ENCODE results near the gene CELF5. TPM values are rescaled to one million over a fixed set of nuclear protein-coding genes. Genes with fewer than 3 reads are reported as not detected.
A peak's percentile ranks its signal among the peaks of the same experiment; 100 is the strongest.

Gene CELF5
- total RNA-seq, 3 donors from 2014 or later (not counting 1 experiment from before 2014, with no cell fraction given): 0.41 to 0.83 TPM; not detected in 1

- Histone ChIP-seq H3K4me1 (ENCODE audit: control insufficient read depth, insufficient read depth, low read length) (peaks cover 76% of the 10 kb centered on the region), H3K27ac (ENCODE audit: low read length) (peak overlapping the region; percentile 2), H3K9me3 (ENCODE audit: control insufficient read depth, insufficient read depth, low read length) (no peaks in the 10 kb centered on the region), H3K36me3 (ENCODE audit: control insufficient read depth, insufficient read depth, low read length) (peaks cover 24% of the 10 kb centered on the region), H3K4me3 (ENCODE audit: low read length) (no peak overlapping the region), H3K27me3 (ENCODE audit: control insufficient read depth, insufficient read depth, low read length) (no peaks in the 10 kb centered on the region)
- peak overlapping the region; percentile 68 to 93 for H3K27ac Mint-ChIP-seq
- no peak for ATAC-seq
- H3K4me3 Mint-ChIP-seq: peak overlapping the region; percentile 65
- 86% methylated on average over 13 of the region's 13 CpGs for WGBS (ENCODE audit: insufficient coverage)
- no peak for DNase-seq
- H3K4me1 Mint-ChIP-seq: peaks cover 48 to 75% of the 10 kb centered on the region in 2 donors
- no peaks in the 10 kb centered on the region for H3K27me3 Mint-ChIP-seq (ENCODE audit: low read depth in 2 of 2)
- TF ChIP-seq, protein P1, sequence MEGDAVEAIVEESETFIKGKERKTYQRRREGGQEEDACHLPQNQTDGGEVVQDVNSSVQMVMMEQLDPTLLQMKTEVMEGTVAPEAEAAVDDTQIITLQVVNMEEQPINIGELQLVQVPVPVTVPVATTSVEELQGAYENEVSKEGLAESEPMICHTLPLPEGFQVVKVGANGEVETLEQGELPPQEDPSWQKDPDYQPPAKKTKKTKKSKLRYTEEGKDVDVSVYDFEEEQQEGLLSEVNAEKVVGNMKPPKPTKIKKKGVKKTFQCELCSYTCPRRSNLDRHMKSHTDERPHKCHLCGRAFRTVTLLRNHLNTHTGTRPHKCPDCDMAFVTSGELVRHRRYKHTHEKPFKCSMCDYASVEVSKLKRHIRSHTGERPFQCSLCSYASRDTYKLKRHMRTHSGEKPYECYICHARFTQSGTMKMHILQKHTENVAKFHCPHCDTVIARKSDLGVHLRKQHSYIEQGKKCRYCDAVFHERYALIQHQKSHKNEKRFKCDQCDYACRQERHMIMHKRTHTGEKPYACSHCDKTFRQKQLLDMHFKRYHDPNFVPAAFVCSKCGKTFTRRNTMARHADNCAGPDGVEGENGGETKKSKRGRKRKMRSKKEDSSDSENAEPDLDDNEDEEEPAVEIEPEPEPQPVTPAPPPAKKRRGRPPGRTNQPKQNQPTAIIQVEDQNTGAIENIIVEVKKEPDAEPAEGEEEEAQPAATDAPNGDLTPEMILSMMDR (IDR thresholded peaks at IDR 0.05): no peak
- intact Hi-C loops (cut with micrococcal nuclease): loop anchor here (10.0 kb wide), 2 partner anchors 229 to 251 kb away; no protein-coding TSS in a partner anchor
- no peaks in the 10 kb centered on the region for H3K9me3 Mint-ChIP-seq
- H3K36me3 Mint-ChIP-seq: no peaks in the 10 kb centered on the region
Observed at GRCh38 chr19:3183721-3184641, 40.5 kb upstream of the CELF5 start.

DNA sequence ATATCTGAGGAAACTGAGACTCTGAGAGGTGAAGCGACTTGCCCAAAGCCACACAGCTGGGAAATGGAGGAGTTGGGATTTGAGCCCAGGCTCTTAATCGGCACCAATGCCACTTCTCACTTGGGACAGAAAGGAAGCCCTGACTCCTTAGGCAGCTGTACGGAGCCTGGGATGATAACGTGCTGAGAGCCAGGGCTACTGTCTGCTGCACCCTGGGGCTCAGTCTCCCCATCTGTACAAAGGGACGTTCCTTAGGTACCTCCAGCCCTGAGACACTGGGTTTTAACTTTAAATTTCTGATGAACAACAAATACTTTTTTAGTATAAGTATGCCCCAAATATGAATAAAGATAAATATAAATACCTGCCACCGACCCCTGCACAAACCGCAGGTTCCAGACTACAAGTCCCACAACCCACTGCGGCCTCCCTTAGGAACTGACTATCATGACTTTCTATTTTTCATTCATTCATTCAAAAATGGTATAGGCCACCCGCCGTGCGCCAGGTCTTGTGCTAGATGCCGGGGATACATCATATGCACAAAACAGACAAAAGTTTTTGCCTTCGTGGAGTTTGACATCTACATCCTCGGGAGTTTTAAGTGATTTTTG lies 39.5 kb upstream of the CELF5 start:
- ATAC-seq (peak; percentile 16 to 35 (median 21)), DNase-seq (no peak)
- intact Hi-C loops (cut with micrococcal nuclease): loop anchor here (1.0 to 10.0 kb wide), 3 partner anchors 9 to 250 kb away; no protein-coding TSS in a partner anchor
- Mint-ChIP-seq H3K27me3 (ENCODE audit: low read depth in 2 of 2) (no peaks in the 10 kb centered on the region), H3K27ac (peak overlapping the region; percentile 93 to 94), H3K36me3 (no peaks in the 10 kb centered on the region), H3K4me1 (peaks cover 39 to 68% of the 10 kb centered on the region in 2 donors), H3K4me3 (peak overlapping the region; percentile 95), H3K9me3 (no peaks in the 10 kb centered on the region)
- peak overlapping the region; percentile 77 for H3K4me3 ChIP-seq (ENCODE audit: low read length)
- TF ChIP-seq, protein P1 (IDR thresholded peaks at IDR 0.05): no peak
- no peaks in the 10 kb centered on the region for H3K27me3 ChIP-seq (ENCODE audit: control insufficient read depth, insufficient read depth, low read length)
- WGBS (ENCODE audit: insufficient coverage): 30% methylated on average over 14 of the region's 14 CpGs
- H3K27ac ChIP-seq (ENCODE audit: low read length): peak overlapping the region; percentile 72
- H3K36me3 ChIP-seq (ENCODE audit: control insufficient read depth, insufficient read depth, low read length): peaks cover 24% of the 10 kb centered on the region
- peaks cover 82% of the 10 kb centered on the region for H3K4me1 ChIP-seq (ENCODE audit: control insufficient read depth, insufficient read depth, low read length)
- H3K9me3 ChIP-seq (ENCODE audit: control insufficient read depth, insufficient read depth, low read length): no peaks in the 10 kb centered on the region

DNA sequence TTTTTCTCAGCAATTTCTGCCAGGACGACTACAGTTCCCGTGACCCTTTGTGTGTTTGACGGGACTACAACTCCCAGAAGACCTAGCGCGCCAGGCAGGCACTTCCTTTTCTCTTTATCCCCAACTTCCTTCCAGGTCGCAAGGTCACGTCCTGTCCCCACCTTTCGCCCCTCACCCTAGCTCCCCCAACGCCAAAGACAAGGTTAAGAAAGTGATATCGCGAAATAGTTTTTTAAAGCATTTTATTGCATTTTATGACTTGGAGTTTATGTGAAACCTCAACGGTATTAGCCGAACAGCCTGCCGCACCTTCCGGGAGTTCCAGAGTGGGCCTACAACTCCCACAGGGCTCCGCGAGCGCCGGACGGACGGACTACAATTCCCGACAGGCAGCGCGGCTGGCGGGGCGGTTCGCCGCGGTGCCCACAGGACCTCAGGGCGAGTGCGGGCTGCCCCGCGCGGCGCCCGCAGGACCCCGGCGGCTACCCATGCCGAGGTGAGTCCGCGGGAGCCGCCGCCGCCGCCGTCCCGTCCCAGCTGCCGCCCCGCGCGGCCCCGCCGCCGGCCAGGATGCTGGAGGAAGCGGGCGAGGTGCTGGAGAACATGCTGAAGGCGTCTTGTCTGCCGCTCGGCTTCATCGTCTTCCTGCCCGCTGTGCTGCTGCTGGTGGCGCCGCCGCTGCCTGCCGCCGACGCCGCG lies 38.9 kb upstream of the CELF5 start, which contains the start of gene NCLN:
Gene NCLN (plus strand): TSS at position 470 of the 699 bp plus-strand sequence. CDS start 101 bp downstream, at position 571.
- Mint-ChIP-seq H3K27ac (peak within 1 kb of the TSS; percentile 93 to 94), H3K9me3 (no peaks in the 10 kb centered on the region), H3K4me3 (peak within 1 kb of the TSS; percentile 95), H3K27me3 (ENCODE audit: low read depth in 2 of 2) (no peaks in the 10 kb centered on the region), H3K36me3 (no peaks in the 10 kb centered on the region), H3K4me1 (peaks cover 32 to 61% of the 10 kb centered on the region in 2 donors)
- TF ChIP-seq, protein P1 (IDR thresholded peaks at IDR 0.05): no peak
- DNase-seq (peak; percentile 96), ATAC-seq (peak; percentile 88 to 96 (median 91))
- Histone ChIP-seq H3K27me3 (ENCODE audit: control insufficient read depth, insufficient read depth, low read length) (no peaks in the 10 kb centered on the region), H3K9me3 (ENCODE audit: control insufficient read depth, insufficient read depth, low read length) (no peaks in the 10 kb centered on the region), H3K4me1 (ENCODE audit: control insufficient read depth, insufficient read depth, low read length) (peaks cover 81% of the 10 kb centered on the region), H3K4me3 (ENCODE audit: low read length) (peak within 1 kb of the TSS; percentile 77), H3K27ac (ENCODE audit: low read length) (peak within 1 kb of the TSS; percentile 72), H3K36me3 (ENCODE audit: control insufficient read depth, insufficient read depth, low read length) (peaks cover 24% of the 10 kb centered on the region)
- WGBS (ENCODE audit: insufficient coverage): under 1% methylated on average over 67 of the region's 69 CpGs
- intact Hi-C loops (cut with micrococcal nuclease): loop anchor here (1.0 to 10.0 kb wide), 3 partner anchors 9 to 249 kb away; no protein-coding TSS in a partner anchor
